ENCODE results near the gene GP2.

GP2 gene

GRCh38 chr16:20331635-20332034 is 4.3 kb upstream of the GP2 start:
- TF ChIP-seq CTCF (IDR thresholded peaks at IDR 0.05; ENCODE audit: insufficient read depth, low read length, missing control alignments), result no peak
- no peak overlapping the region for H3K4me3 ChIP-seq (ENCODE audit: low read depth, low read length)
- CTCF ChIA-PET, result no interaction called here
- DNase-seq (ENCODE audit: low read depth, low spot score), result no peak
- POLR2A ChIA-PET, result no interaction called here

GRCh38 chr16:20329392-20330138 is 2.3 kb upstream of the GP2 start:
- DNase-seq (ENCODE audit: low read depth, low spot score), result no peak
- ChIA-PET CTCF (no interaction called here), POLR2A (no interaction called here)
- no peak for TF ChIP-seq CTCF (IDR thresholded peaks at IDR 0.05; ENCODE audit: insufficient read depth, low read length, missing control alignments)
- no peak overlapping the region for H3K4me3 ChIP-seq (ENCODE audit: low read depth, low read length)

- no peak for DNase-seq (ENCODE audit: low read depth, low spot score)
- TF ChIP-seq CTCF (IDR thresholded peaks at IDR 0.05; ENCODE audit: insufficient read depth, low read length, missing control alignments), result no peak
- CTCF ChIA-PET, result no interaction called here
- POLR2A ChIA-PET, result no interaction called here
- no peak overlapping the region for H3K4me3 ChIP-seq (ENCODE audit: low read depth, low read length)
Measured at GRCh38 chr16:20326321-20326720, 992 bp downstream of the GP2 start.

- TF ChIP-seq CTCF (IDR thresholded peaks at IDR 0.05; ENCODE audit: insufficient read depth, low read length, missing control alignments), result no peak
- POLR2A ChIA-PET, result no interaction called here
Measured at GRCh38 chr16:20325005-20325404, 2.3 kb downstream of the GP2 start.

GRCh38 chr16:20323591-20324117 is 3.7 kb downstream of the GP2 start:
- H3K4me3 ChIP-seq (ENCODE audit: low read depth, low read length), result no peak overlapping the region
- ChIA-PET CTCF (no interaction called here), POLR2A (no interaction called here)
- DNase-seq (ENCODE audit: low read depth, low spot score), result no peak
- TF ChIP-seq CTCF (IDR thresholded peaks at IDR 0.05; ENCODE audit: insufficient read depth, low read length, missing control alignments), result no peak

More at GRCh38 chr16:20325005-20325404, 2.3 kb downstream of the GP2 start:
- H3K4me3 ChIP-seq (ENCODE audit: low read depth, low read length), result no peak overlapping the region
- no peak for DNase-seq (ENCODE audit: low read depth, low spot score)
- CTCF ChIA-PET, result no interaction called here

- ChIA-PET POLR2A (no interaction called here), CTCF (no interaction called here)
- H3K4me3 ChIP-seq (ENCODE audit: low read depth, low read length), result no peak overlapping the region
- no peak for DNase-seq (ENCODE audit: low read depth, low spot score)
- TF ChIP-seq CTCF (IDR thresholded peaks at IDR 0.05; ENCODE audit: insufficient read depth, low read length, missing control alignments), result no peak
Measured at GRCh38 chr16:20322696-20323095, 4.6 kb downstream of the GP2 start.
